Smooth muscle cell (in vitro differentiated cells): Measurements from ENCODE around the gene FTO. TPM values are rescaled to one million over a fixed set of nuclear protein-coding genes. Genes with fewer than 3 reads are reported as not detected.

ENCODE experiments used
- DNase-seq: peaks from one replicate; lab custom pipeline; 2025; ENCODE audit not compliant: unreplicated experiment; lab: John Stamatoyannopoulos, UW
- H2AFZ ChIP-seq: fragments of 200-600 bp; sonication (generic); 2 replicates; pipeline ENCODE4 v1.6.0; 2016; ENCODE audit warnings: antibody characterized with exemption, low read depth, mild to moderate bottlenecking
- H3F3A ChIP-seq: fragments of 200-600 bp; sonication (generic); 2 replicates; pipeline ENCODE4 v1.6.0; 2017; ENCODE audit warnings: antibody characterized with exemption, low read depth
- H3K27ac ChIP-seq: fragments of 200-600 bp; sonication (generic); 2 replicates; pipeline ENCODE4 v1.5.1; 2016; ENCODE audit warnings: low read depth, mild to moderate bottlenecking
- H3K27me3 ChIP-seq: fragments of 200-600 bp; sonication (generic); 2 replicates; pipeline ENCODE4 v1.6.1; 2016; ENCODE audit warnings: low read depth, mild to moderate bottlenecking
- H3K36me3 ChIP-seq: fragments of 200-600 bp; sonication (generic); 2 replicates; pipeline ENCODE4 v1.5.1; 2016; ENCODE audit warnings: low read depth
- H3K4me1 ChIP-seq: fragments of 200-600 bp; sonication (generic); 2 replicates; pipeline ENCODE4 v1.5.1; 2016; ENCODE audit warnings: low read depth
- H3K4me2 ChIP-seq: fragments of 200-600 bp; sonication (generic); 2 replicates; pipeline ENCODE4 v1.6.0; 2016; ENCODE audit warnings: mild to moderate bottlenecking
- H3K4me3 ChIP-seq: fragments of 200-600 bp; sonication (generic); 2 replicates; pipeline ENCODE4 v1.5.1; 2016; ENCODE audit warnings: mild to moderate bottlenecking
- H3K79me2 ChIP-seq: fragments of 200-600 bp; sonication (generic); 2 replicates; pipeline ENCODE4 v1.6.0; 2016; ENCODE audit warnings: low read depth, mild to moderate bottlenecking
- H3K9ac ChIP-seq: fragments of 200-600 bp; sonication (generic); 2 replicates; pipeline ENCODE4 v1.6.0; 2016; ENCODE audit warnings: low read depth
- H3K9me3 ChIP-seq: fragments of 200-600 bp; sonication (generic); replicated peaks from 2 replicates; pipeline ENCODE4 v1.5.1; 2016; ENCODE audit warnings: low read depth
- H4K20me1 ChIP-seq: fragments of 200-600 bp; sonication (generic); 2 replicates; pipeline ENCODE4 v1.6.0; 2016; ENCODE audit warnings: low read depth
- WGBS: methylation state at CpG from one replicate; pipeline ENCODE4 v1.1.7; 2016; ENCODE audit warnings: low lambda C conversion rate; 5-methylcytosine and 5-hydroxymethylcytosine counted together
- polyA plus RNA-seq: library from polyadenylated mRNA; unstranded; fragments of >200 nt; fragmentation: Nextera tagmentation; extraction: Ambion mirVana; gene quantifications from 2 replicates; pipeline ENCODE4 v1.2.1, GENCODE V29; 2016
- total RNA-seq: library from RNA; depleted of rRNA; stranded (reverse); fragments of >200 nt; gene quantifications from 2 replicates; pipeline ENCODE4 v1.2.3, GENCODE V29; 2014
- TF ChIP-seq, protein P1 (sequence below): fragments of 200-600 bp; sonication (generic); IDR thresholded peaks from 2 replicates; pipeline ENCODE4 v1.5.1; 2017; ENCODE audit warnings: borderline replicate concordance, mild to moderate bottlenecking, antibody characterized with exemption; ENCODE audit not compliant: insufficient read depth, poor library complexity, severe bottlenecking

FTO gene
- total and polyA plus RNA-seq, 2 experiments from 2014 or later, result 81.1 to 89.9 TPM

- no peak for DNase-seq
- TF ChIP-seq, protein P1, sequence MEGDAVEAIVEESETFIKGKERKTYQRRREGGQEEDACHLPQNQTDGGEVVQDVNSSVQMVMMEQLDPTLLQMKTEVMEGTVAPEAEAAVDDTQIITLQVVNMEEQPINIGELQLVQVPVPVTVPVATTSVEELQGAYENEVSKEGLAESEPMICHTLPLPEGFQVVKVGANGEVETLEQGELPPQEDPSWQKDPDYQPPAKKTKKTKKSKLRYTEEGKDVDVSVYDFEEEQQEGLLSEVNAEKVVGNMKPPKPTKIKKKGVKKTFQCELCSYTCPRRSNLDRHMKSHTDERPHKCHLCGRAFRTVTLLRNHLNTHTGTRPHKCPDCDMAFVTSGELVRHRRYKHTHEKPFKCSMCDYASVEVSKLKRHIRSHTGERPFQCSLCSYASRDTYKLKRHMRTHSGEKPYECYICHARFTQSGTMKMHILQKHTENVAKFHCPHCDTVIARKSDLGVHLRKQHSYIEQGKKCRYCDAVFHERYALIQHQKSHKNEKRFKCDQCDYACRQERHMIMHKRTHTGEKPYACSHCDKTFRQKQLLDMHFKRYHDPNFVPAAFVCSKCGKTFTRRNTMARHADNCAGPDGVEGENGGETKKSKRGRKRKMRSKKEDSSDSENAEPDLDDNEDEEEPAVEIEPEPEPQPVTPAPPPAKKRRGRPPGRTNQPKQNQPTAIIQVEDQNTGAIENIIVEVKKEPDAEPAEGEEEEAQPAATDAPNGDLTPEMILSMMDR, result no peak
- no peak overlapping the region for H3K4me2 ChIP-seq
- H3K4me1 ChIP-seq, result no peaks in the 10 kb centered on the region
- no peaks in the 10 kb centered on the region for H3F3A ChIP-seq
- H2AFZ ChIP-seq, result no peak overlapping the region
- H3K9ac ChIP-seq, result no peak overlapping the region
- no peaks in the 10 kb centered on the region for H3K36me3 ChIP-seq
- no peak overlapping the region for H3K27ac ChIP-seq
- no peaks in the 10 kb centered on the region for H3K27me3 ChIP-seq
- WGBS, result 68% methylated on average over 7 of the region's 7 CpGs
- no peaks in the 10 kb centered on the region for H3K79me2 ChIP-seq
- H3K4me3 ChIP-seq, result no peak overlapping the region
- no peaks in the 10 kb centered on the region for H3K9me3 ChIP-seq
- no peaks in the 10 kb centered on the region for H4K20me1 ChIP-seq
Observed at GRCh38 chr16:54107583-54108202, 403.7 kb downstream of the FTO start.

GRCh38 chr16:54110016-54110981 is 406.3 kb downstream of the FTO start:
- no peak overlapping the region for H3K4me3 ChIP-seq
- no peak for DNase-seq
- no peak overlapping the region for H3K27ac ChIP-seq
- H3K36me3 ChIP-seq, result no peaks in the 10 kb centered on the region
- TF ChIP-seq, protein P1, result no peak
- H3K27me3 ChIP-seq, result no peaks in the 10 kb centered on the region
- H3K4me2 ChIP-seq, result no peak overlapping the region
- H4K20me1 ChIP-seq, result no peaks in the 10 kb centered on the region
- WGBS, result 94% methylated on average over 16 of the region's 16 CpGs
- no peaks in the 10 kb centered on the region for H3F3A ChIP-seq
- no peak overlapping the region for H3K9ac ChIP-seq
- H3K9me3 ChIP-seq, result no peaks in the 10 kb centered on the region
- no peak overlapping the region for H2AFZ ChIP-seq
- H3K4me1 ChIP-seq, result no peaks in the 10 kb centered on the region
- no peaks in the 10 kb centered on the region for H3K79me2 ChIP-seq

- WGBS, result 94% methylated on average over 8 of the region's 8 CpGs
- Histone ChIP-seq H3K27ac (no peak overlapping the region), H3K4me2 (no peak overlapping the region), H4K20me1 (no peaks in the 10 kb centered on the region), H3K4me3 (no peak overlapping the region), H3K4me1 (no peaks in the 10 kb centered on the region), H2AFZ (no peak overlapping the region), H3K27me3 (no peaks in the 10 kb centered on the region), H3K9me3 (no peaks in the 10 kb centered on the region), H3K9ac (no peak overlapping the region), H3F3A (no peaks in the 10 kb centered on the region), H3K36me3 (no peaks in the 10 kb centered on the region), H3K79me2 (no peaks in the 10 kb centered on the region)
- DNase-seq, result no peak
- TF ChIP-seq, protein P1, result no peak
Observed at GRCh38 chr16:54112451-54113206, 408.7 kb downstream of the FTO start.
